HepG2 (cell line): ENCODE data around the gene C1QTNF1. TPM values are rescaled to one million over a fixed set of nuclear protein-coding genes. Genes with fewer than 3 reads are reported as not detected.
A peak's percentile ranks its signal among the peaks of the same experiment; 100 is the strongest.

ENCODE experiments used
- ARID3A ChIP-seq: IDR thresholded peaks from 2 replicates; pipeline ENCODE4 v1.6.1; 2012; ENCODE audit warnings: low read depth, low read length, improper control_type of control experiment
- CEBPG ChIP-seq: IDR thresholded peaks from 2 replicates; pipeline ENCODE4 v1.6.1; 2016
- CREB1 ChIP-seq, 2 experiments: fragments of 450-650 bp in 1 of 2; IDR thresholded peaks; 2 replicates each; pipeline ENCODE4 v1.6.1; 2016 to 2017; ENCODE audit warnings: control low read depth in 1 of 2, mild to moderate bottlenecking in 1 of 2, missing compliant biosample characterization in 1 of 2, missing genetic modification characterization in 1 of 2
- DNMT1 ChIP-seq: sonication (generic); formaldehyde crosslinking; IDR thresholded peaks from 2 replicates; pipeline ENCODE4 v1.5.1; 2020; ENCODE audit warnings: mild to moderate bottlenecking, missing genetic modification reagents
- HNF4G ChIP-seq, 2 experiments: sonication (generic) in 1 of 2; formaldehyde crosslinking in 1 of 2; IDR thresholded peaks; 2 replicates each; pipeline versions ENCODE4 v1.4.0 to v1.6.1; 2011 to 2020; ENCODE audit warnings: borderline replicate concordance in 2 of 2, low read depth in 2 of 2, mild to moderate bottlenecking in 2 of 2, low read length in 1 of 2, missing genetic modification reagents in 1 of 2, moderate library complexity in 1 of 2
- JUND ChIP-seq: sonication (generic); formaldehyde crosslinking; IDR thresholded peaks from 2 replicates; pipeline ENCODE4 v1.8.0; 2022; ENCODE audit warnings: mild to moderate bottlenecking, missing genetic modification reagents
- KMT2B ChIP-seq: IDR thresholded peaks from 2 replicates; pipeline ENCODE4 v1.6.1; 2016; ENCODE audit warnings: missing genetic modification reagents, missing compliant biosample characterization
- MATR3 ChIP-seq: sonication (generic); formaldehyde crosslinking; IDR thresholded peaks from 2 replicates; pipeline ENCODE4 v1.4.0; 2020; ENCODE audit warnings: missing genetic modification reagents
- MBNL3 ChIP-seq: fragments of 250-450 bp; sonication (Bioruptor Pico); conservative IDR thresholded peaks from 2 replicates; pipeline ENCODE4 v1.8.0; 2022; ENCODE audit warnings: mild to moderate bottlenecking, inconsistent platforms
- POGZ ChIP-seq: sonication (generic); formaldehyde crosslinking; IDR thresholded peaks from 2 replicates; pipeline ENCODE4 v1.4.0; 2020; ENCODE audit warnings: mild to moderate bottlenecking, missing genetic modification reagents
- POLR2A ChIP-seq, 2 experiments: IDR thresholded peaks; 2 replicates each; pipeline ENCODE4 v1.6.1; 2011; ENCODE audit warnings: low read depth in 2 of 2, low read length in 2 of 2, mild to moderate bottlenecking in 1 of 2, moderate library complexity in 1 of 2; ENCODE audit not compliant: insufficient read depth in 1 of 2
- RXRB ChIP-seq: IDR thresholded peaks from 2 replicates; pipeline ENCODE4 v1.6.1; 2016; ENCODE audit warnings: borderline replicate concordance, missing genetic modification reagents, missing compliant biosample characterization
- SOX6 ChIP-seq, 2 experiments: fragments of 450-650 bp in 1 of 2; sonication (generic) in 1 of 2; formaldehyde crosslinking in 1 of 2; IDR thresholded peaks; 2 replicates each; pipeline versions ENCODE4 v1.4.0 to v1.6.1; 2017 to 2020; ENCODE audit warnings: antibody characterized with exemption in 1 of 2, mild to moderate bottlenecking in 1 of 2, missing genetic modification reagents in 1 of 2
- SUZ12 ChIP-seq: fragments of 150-350 bp; IDR thresholded peaks from 2 replicates; pipeline ENCODE4 v1.6.1; 2014; ENCODE audit warnings: low read depth, low read length
- TP53 ChIP-seq: sonication (generic); formaldehyde crosslinking; conservative IDR thresholded peaks from 2 replicates; pipeline ENCODE4 v1.4.0; 2020; ENCODE audit warnings: missing genetic modification reagents
- ZNF329 ChIP-seq: sonication (generic); formaldehyde crosslinking; IDR thresholded peaks from 2 replicates; pipeline ENCODE4 v1.9.0; 2021; ENCODE audit warnings: low read depth, mild to moderate bottlenecking, missing genetic modification reagents
- ZNF552 ChIP-seq: sonication (generic); formaldehyde crosslinking; IDR thresholded peaks from 2 replicates; pipeline ENCODE4 v1.9.0; 2022; ENCODE audit warnings: missing genetic modification reagents, mild to moderate bottlenecking, borderline replicate concordance
- ZNF607 ChIP-seq: sonication (generic); formaldehyde crosslinking; IDR thresholded peaks from 2 replicates; pipeline ENCODE4 v1.5.1; 2020; ENCODE audit warnings: missing genetic modification reagents, mild to moderate bottlenecking, borderline replicate concordance
- ZNF749 ChIP-seq: sonication (generic); formaldehyde crosslinking; IDR thresholded peaks from 2 replicates; pipeline ENCODE4 v1.8.0; 2022; ENCODE audit warnings: mild to moderate bottlenecking, missing genetic modification reagents, moderate library complexity, borderline replicate concordance
- polyA plus RNA-seq, 8 experiments: library from polyadenylated mRNA; depleted of rRNA in 3 of 8; stranded (reverse) in 7 of 8; unstranded in 1 of 8; fragments of >200 nt; fragmentation: Illumina TruSeq in 4 of 8; extraction: Trizol in 4 of 8; gene quantifications; 2 replicates each; pipeline versions ENCODE4 v1.2.1 to v1.2.3, GENCODE V29; 2011 to 2016; ENCODE audit warnings: low read depth in 4 of 8, missing spikeins in 1 of 8, mixed read lengths in 1 of 8; ENCODE audit not compliant: insufficient read depth in 1 of 8
- total RNA-seq, 5 experiments: library from RNA; depleted of rRNA; stranded (reverse); fragments of >200 nt; fragmentation: Illumina TruSeq; extraction: Trizol; gene quantifications; 2 replicates each; pipeline ENCODE4 v1.2.3, GENCODE V29; 2016; ENCODE audit warnings: low read depth in 1 of 5
- TF ChIP-seq, protein P1 (sequence below): sonication (generic); formaldehyde crosslinking; IDR thresholded peaks from 2 replicates; pipeline ENCODE4 v1.4.0; 2020; ENCODE audit warnings: missing genetic modification reagents
- TF ChIP-seq, protein P2 (sequence below): sonication (generic); formaldehyde crosslinking; IDR thresholded peaks from 2 replicates; pipeline ENCODE4 v1.8.0; 2022; ENCODE audit warnings: mild to moderate bottlenecking, missing genetic modification reagents, moderate library complexity
- TF ChIP-seq, protein P3 (sequence below): sonication (generic); formaldehyde crosslinking; IDR thresholded peaks from 2 replicates; pipeline ENCODE4 v1.5.0; 2020; ENCODE audit warnings: mild to moderate bottlenecking, missing genetic modification reagents

Gene C1QTNF1
- total and polyA plus RNA-seq, 2 of the 13 experiments (the other 11 are each of a cell fraction or from before 2014, with no cell fraction given), result 0.18 to 0.86 TPM

GRCh38 chr17:79027274-79027924 is 3.4 kb downstream of the C1QTNF1 start (continued):
- no peak; the same call in 1 of the 2 replicates for TF ChIP-seq ZNF607 (CRISPR knock-in tag)
- TF ChIP-seq CREB1 (IDR thresholded peaks at IDR 0.05), result no peak
- TF ChIP-seq CREB1 (CRISPR knock-in tag; IDR thresholded peaks at IDR 0.05), result no peak
- TF ChIP-seq HNF4G (IDR thresholded peaks at IDR 0.05; ENCODE audit: borderline replicate concordance, low read depth, low read length), result no peak
- TF ChIP-seq HNF4G (CRISPR knock-in tag; IDR thresholded peaks at IDR 0.05; ENCODE audit: borderline replicate concordance, low read depth), result no peak
- TF ChIP-seq ZNF552 (CRISPR knock-in tag), result no peak
- no peak for TF ChIP-seq MBNL3 (CRISPR knock-in tag)
- TF ChIP-seq MATR3 (CRISPR knock-in tag), result no peak
- TF ChIP-seq JUND, result no peak
- TF ChIP-seq RXRB (CRISPR knock-in tag), result peak; percentile 82
- no peak for TF ChIP-seq SUZ12
- TF ChIP-seq POGZ, result peak; percentile 65; the same call in 1 of the 2 replicates
- TF ChIP-seq, protein P1, sequence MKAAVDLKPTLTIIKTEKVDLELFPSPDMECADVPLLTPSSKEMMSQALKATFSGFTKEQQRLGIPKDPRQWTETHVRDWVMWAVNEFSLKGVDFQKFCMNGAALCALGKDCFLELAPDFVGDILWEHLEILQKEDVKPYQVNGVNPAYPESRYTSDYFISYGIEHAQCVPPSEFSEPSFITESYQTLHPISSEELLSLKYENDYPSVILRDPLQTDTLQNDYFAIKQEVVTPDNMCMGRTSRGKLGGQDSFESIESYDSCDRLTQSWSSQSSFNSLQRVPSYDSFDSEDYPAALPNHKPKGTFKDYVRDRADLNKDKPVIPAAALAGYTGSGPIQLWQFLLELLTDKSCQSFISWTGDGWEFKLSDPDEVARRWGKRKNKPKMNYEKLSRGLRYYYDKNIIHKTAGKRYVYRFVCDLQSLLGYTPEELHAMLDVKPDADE, result no peak; the same call in 1 of the 2 replicates
- TF ChIP-seq SOX6 (IDR thresholded peaks at IDR 0.05), result no peak
- peak; percentile 62 for TF ChIP-seq SOX6 (CRISPR knock-in tag; IDR thresholded peaks at IDR 0.05)
- TF ChIP-seq CEBPG (CRISPR knock-in tag), result no peak; the same call in 1 of the 2 replicates
- no peak for TF ChIP-seq ZNF749 (CRISPR knock-in tag)
- TF ChIP-seq, protein P2, sequence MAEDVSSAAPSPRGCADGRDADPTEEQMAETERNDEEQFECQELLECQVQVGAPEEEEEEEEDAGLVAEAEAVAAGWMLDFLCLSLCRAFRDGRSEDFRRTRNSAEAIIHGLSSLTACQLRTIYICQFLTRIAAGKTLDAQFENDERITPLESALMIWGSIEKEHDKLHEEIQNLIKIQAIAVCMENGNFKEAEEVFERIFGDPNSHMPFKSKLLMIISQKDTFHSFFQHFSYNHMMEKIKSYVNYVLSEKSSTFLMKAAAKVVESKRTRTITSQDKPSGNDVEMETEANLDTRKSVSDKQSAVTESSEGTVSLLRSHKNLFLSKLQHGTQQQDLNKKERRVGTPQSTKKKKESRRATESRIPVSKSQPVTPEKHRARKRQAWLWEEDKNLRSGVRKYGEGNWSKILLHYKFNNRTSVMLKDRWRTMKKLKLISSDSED, result no peak
- no peak for TF ChIP-seq DNMT1 (CRISPR knock-in tag)
- peak; percentile 82 to 97 for TF ChIP-seq POLR2A (IDR thresholded peaks at IDR 0.05; ENCODE audit: insufficient read depth in 1 of 2, low read depth in 2 of 2, low read length in 2 of 2)
- TF ChIP-seq, protein P3, sequence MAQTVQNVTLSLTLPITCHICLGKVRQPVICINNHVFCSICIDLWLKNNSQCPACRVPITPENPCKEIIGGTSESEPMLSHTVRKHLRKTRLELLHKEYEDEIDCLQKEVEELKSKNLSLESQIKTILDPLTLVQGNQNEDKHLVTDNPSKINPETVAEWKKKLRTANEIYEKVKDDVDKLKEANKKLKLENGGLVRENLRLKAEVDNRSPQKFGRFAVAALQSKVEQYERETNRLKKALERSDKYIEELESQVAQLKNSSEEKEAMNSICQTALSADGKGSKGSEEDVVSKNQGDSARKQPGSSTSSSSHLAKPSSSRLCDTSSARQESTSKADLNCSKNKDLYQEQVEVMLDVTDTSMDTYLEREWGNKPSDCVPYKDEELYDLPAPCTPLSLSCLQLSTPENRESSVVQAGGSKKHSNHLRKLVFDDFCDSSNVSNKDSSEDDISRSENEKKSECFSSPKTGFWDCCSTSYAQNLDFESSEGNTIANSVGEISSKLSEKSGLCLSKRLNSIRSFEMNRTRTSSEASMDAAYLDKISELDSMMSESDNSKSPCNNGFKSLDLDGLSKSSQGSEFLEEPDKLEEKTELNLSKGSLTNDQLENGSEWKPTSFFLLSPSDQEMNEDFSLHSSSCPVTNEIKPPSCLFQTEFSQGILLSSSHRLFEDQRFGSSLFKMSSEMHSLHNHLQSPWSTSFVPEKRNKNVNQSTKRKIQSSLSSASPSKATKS (CRISPR knock-in tag), result no peak
- TF ChIP-seq ZNF329 (CRISPR knock-in tag), result no peak
- no peak for TF ChIP-seq ARID3A
- no peak for TF ChIP-seq TP53 (CRISPR knock-in tag)
- TF ChIP-seq KMT2B (CRISPR knock-in tag), result no peak
